Endodermal cell (in vitro differentiated cells): ENCODE measurements around the gene CASZ1. TPM values are rescaled to one million over a fixed set of nuclear protein-coding genes. Genes with fewer than 3 reads are reported as not detected.

ENCODE experiments used
- DNase-seq: peaks from one replicate; pipeline ENCODE4 v3.0.0-alpha.2; 2017
- H3K27ac ChIP-seq: 2 replicates; pipeline ENCODE4 v1.5.1; 2013; ENCODE audit warnings: mild to moderate bottlenecking, low read depth, low read length, moderate library complexity
- H3K27me3 ChIP-seq: 2 replicates; pipeline ENCODE4 v1.6.1; 2013; ENCODE audit warnings: mild to moderate bottlenecking, low read length, moderate library complexity; ENCODE audit not compliant: insufficient read depth, control insufficient read depth, poor library complexity, severe bottlenecking
- H3K36me3 ChIP-seq: 2 replicates; pipeline ENCODE4 v1.7.0; 2013; ENCODE audit warnings: mild to moderate bottlenecking, low read length, moderate library complexity; ENCODE audit not compliant: control insufficient read depth, insufficient read depth
- H3K4me1 ChIP-seq: one replicate; pipeline ENCODE4 v1.7.0; 2013; ENCODE audit warnings: low read length; ENCODE audit not compliant: control insufficient read depth, insufficient read depth
- H3K4me3 ChIP-seq: 2 replicates; pipeline ENCODE4 v1.5.1; 2013; ENCODE audit warnings: mild to moderate bottlenecking, low read length, moderate library complexity
- H3K9ac ChIP-seq: 2 replicates; pipeline ENCODE4 v1.6.1; 2013; ENCODE audit warnings: mild to moderate bottlenecking, low read length, moderate library complexity; ENCODE audit not compliant: poor library complexity, severe bottlenecking; ENCODE audit errors: extremely low read depth
- H3K9me3 ChIP-seq: 2 replicates; pipeline ENCODE4 v1.6.1; 2013; ENCODE audit warnings: mild to moderate bottlenecking, low read length, moderate library complexity; ENCODE audit not compliant: control insufficient read depth
- H3K27ac Mint-ChIP-seq: 2 replicates; pipeline ENCODE4 v1.8.0; 2020; ENCODE audit warnings: mixed read lengths
- H3K27me3 Mint-ChIP-seq: 2 replicates; pipeline ENCODE4 v1.8.0; 2021; ENCODE audit warnings: mild to moderate bottlenecking, mixed read lengths; ENCODE audit not compliant: insufficient read depth
- H3K36me3 Mint-ChIP-seq: 2 replicates; pipeline ENCODE4 v1.8.0; 2020; ENCODE audit warnings: low read depth, mixed read lengths
- H3K4me1 Mint-ChIP-seq: 2 replicates; pipeline ENCODE4 v1.8.0; 2020; ENCODE audit warnings: mixed read lengths
- H3K4me3 Mint-ChIP-seq: 2 replicates; pipeline ENCODE4 v1.8.0; 2020; ENCODE audit warnings: mild to moderate bottlenecking, moderate library complexity, mixed read lengths
- H3K9me3 Mint-ChIP-seq: 2 replicates; pipeline ENCODE4 v1.8.0; 2020; ENCODE audit warnings: mild to moderate bottlenecking, mixed read lengths
- CTCF ChIP-seq: fragments of 200-600 bp; sonication (generic); conservative IDR thresholded peaks from 2 replicates; pipeline ENCODE4 v1.5.0; 2021; ENCODE audit warnings: antibody characterized with exemption, mild to moderate bottlenecking
- WGBS, 2 experiments: methylation state at CpG; one replicate each; pipeline versions ENCODE4 v1.1.5 to v1.1.7; 2013; ENCODE audit warnings: missing lambda C conversion rate in 2 of 2, mixed read lengths in 1 of 2; ENCODE audit not compliant: insufficient coverage in 1 of 2, insufficient read length in 1 of 2; 5-methylcytosine and 5-hydroxymethylcytosine counted together
- total RNA-seq, 2 donors: library from RNA; stranded (reverse); fragmentation: NEBNext Ultra II Directional in 1 of 2; extraction: Animal tissue kit (Norgen Biotek cat#: 25700) in 1 of 2; gene quantifications; 2 replicates in 1 of 2; 3 replicates in 1 of 2; pipeline ENCODE4 v1.2.1, GENCODE V29; 2021

The CASZ1 gene
- total RNA-seq, 2 donors from 2014 or later: 3.5 to 5.9 TPM

- H3K27ac ChIP-seq: no peak overlapping the region
- Mint-ChIP-seq H3K27me3 (peaks cover 23% of the 10 kb centered on the region), H3K36me3 (no peaks in the 10 kb centered on the region), H3K27ac (no peak overlapping the region), H3K9me3 (no peaks in the 10 kb centered on the region), H3K4me3 (no peak overlapping the region), H3K4me1 (peaks cover 4% of the 10 kb centered on the region)
- H3K9me3 ChIP-seq: no peaks in the 10 kb centered on the region
- peaks cover 22% of the 10 kb centered on the region for H3K27me3 ChIP-seq
- no peak for DNase-seq
- H3K36me3 ChIP-seq: no peaks in the 10 kb centered on the region
- H3K4me3 ChIP-seq: no peak overlapping the region
- H3K9ac ChIP-seq: no peak overlapping the region
- WGBS, 2 experiments: 82 to 90% methylated on average over 10 to 14 of the region's 14 CpGs
- no peaks in the 10 kb centered on the region for H3K4me1 ChIP-seq
- no peak for TF ChIP-seq CTCF
Observed at GRCh38 chr1:10701145-10701544, 95.3 kb downstream of the CASZ1 start.

GRCh38 chr1:10699470-10699835, 97.0 kb downstream of the CASZ1 start:
- H3K9ac ChIP-seq: no peak overlapping the region
- H3K36me3 Mint-ChIP-seq: no peaks in the 10 kb centered on the region
- no peaks in the 10 kb centered on the region for H3K9me3 Mint-ChIP-seq
- H3K4me3 ChIP-seq: no peak overlapping the region
- peaks cover 22% of the 10 kb centered on the region for H3K27me3 ChIP-seq
- H3K4me1 ChIP-seq: no peaks in the 10 kb centered on the region
- no peak overlapping the region for H3K27ac ChIP-seq
- peaks cover 4% of the 10 kb centered on the region for H3K4me1 Mint-ChIP-seq
- no peaks in the 10 kb centered on the region for H3K9me3 ChIP-seq
- H3K4me3 Mint-ChIP-seq: no peak overlapping the region
- no peak for DNase-seq
- no peak for TF ChIP-seq CTCF
- H3K27me3 Mint-ChIP-seq: peaks cover 28% of the 10 kb centered on the region
- H3K36me3 ChIP-seq: no peaks in the 10 kb centered on the region
- no peak overlapping the region for H3K27ac Mint-ChIP-seq
- WGBS, 2 experiments: 89% methylated on average over 7 of the region's 7 CpGs; no CpG with 5 or more reads in 1 of the 2 experiments

GRCh38 chr1:10698726-10699469, 97.5 kb downstream of the CASZ1 start:
- no peaks in the 10 kb centered on the region for H3K36me3 ChIP-seq
- H3K4me3 ChIP-seq: no peak overlapping the region
- peaks cover 26% of the 10 kb centered on the region for H3K27me3 Mint-ChIP-seq
- no peaks in the 10 kb centered on the region for H3K9me3 Mint-ChIP-seq
- WGBS, 2 experiments: 86 to 90% methylated on average over 10 to 14 of the region's 14 CpGs
- no peaks in the 10 kb centered on the region for H3K36me3 Mint-ChIP-seq
- H3K4me1 Mint-ChIP-seq: peaks cover 2% of the 10 kb centered on the region
- H3K9ac ChIP-seq: no peak overlapping the region
- no peak for DNase-seq
- H3K27ac ChIP-seq: no peak overlapping the region
- TF ChIP-seq CTCF: no peak
- no peak overlapping the region for H3K4me3 Mint-ChIP-seq
- H3K4me1 ChIP-seq: no peaks in the 10 kb centered on the region
- no peaks in the 10 kb centered on the region for H3K9me3 ChIP-seq
- H3K27me3 ChIP-seq: peaks cover 17% of the 10 kb centered on the region
- H3K27ac Mint-ChIP-seq: no peak overlapping the region
